Activated CD4-positive, alpha-beta T cell treated with anti-CD3 and anti-CD28 coated beads, Interleukin-2, amount 50 U/mL, for 1 hour (primary cell): Measurements from ENCODE around the gene BICC1.

ENCODE experiments used
- DNase-seq: peaks from one replicate; pipeline ENCODE4 v3.0.0-alpha.2; 2020

Gene BICC1

GRCh38 chr10:58785354-58785753, 272.7 kb downstream of the BICC1 start:
- DNase-seq: no peak

DNA sequence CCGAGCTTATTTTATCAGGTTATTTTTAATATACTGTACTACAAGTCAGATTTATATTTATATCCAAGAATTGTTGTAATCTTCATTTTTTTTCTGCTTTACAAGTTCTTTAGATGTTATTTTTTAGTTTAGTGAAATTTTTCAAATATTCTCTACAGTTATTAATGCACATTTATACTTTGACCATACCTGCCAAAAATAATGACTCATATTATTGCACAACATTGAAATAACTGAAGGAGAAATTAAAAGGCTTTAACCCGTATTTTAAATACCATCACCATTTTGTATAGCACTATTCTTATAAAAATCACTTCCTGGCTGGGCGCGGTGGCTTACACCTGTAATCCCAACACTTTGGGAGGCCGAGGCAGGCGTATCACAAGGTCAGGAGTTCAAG, 278.5 kb downstream of the BICC1 start:
- no peak for DNase-seq

- no peak for DNase-seq
Observed at GRCh38 chr10:58795560-58795959, 282.9 kb downstream of the BICC1 start.

GRCh38 chr10:58796242-58796641, 283.6 kb downstream of the BICC1 start:
- no peak for DNase-seq

DNA sequence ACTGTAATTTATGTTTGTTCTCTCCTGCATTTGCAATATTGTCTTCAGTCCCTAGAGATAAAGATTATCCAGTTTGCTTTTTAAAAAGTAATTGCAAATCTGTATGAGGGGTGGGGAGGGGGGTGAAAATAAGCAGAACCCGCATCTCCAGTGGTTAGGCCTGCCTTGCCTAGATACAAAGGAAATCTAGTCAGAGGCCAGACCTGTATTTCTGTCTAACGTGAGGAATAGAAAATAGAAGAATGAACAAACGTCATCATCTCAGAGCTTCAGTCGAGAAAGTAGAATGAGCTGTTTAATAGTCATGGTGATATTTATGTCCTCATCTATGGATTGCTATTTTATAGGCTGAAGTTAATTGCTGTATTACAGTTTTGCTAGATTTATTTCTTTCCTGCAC, 284.2 kb downstream of the BICC1 start:
- DNase-seq: no peak

GRCh38 chr10:58797356-58797755, 284.7 kb downstream of the BICC1 start:
- no peak for DNase-seq

DNA sequence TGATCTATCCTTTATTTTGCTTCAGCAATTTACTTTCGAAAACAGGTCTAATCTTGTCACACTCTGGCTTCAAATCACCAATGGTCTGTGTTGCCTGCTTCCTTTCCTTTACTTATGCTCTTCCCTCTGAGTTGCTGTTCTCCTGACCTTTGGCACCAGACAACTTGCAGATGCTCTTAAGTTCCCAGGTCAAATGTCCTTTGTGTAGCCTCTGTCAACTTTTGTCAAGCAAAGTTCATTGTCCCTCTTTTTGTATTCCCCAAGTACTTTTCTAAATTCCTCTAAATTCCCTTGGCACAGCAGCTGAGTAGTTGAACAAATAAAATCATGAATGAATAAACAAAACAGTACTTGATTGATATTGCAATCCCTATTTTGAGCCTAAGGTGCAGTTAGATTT, 289.4 kb downstream of the BICC1 start:
- DNase-seq: no peak

GRCh38 chr10:58806323-58806722, 293.7 kb downstream of the BICC1 start:
- DNase-seq: no peak

DNA sequence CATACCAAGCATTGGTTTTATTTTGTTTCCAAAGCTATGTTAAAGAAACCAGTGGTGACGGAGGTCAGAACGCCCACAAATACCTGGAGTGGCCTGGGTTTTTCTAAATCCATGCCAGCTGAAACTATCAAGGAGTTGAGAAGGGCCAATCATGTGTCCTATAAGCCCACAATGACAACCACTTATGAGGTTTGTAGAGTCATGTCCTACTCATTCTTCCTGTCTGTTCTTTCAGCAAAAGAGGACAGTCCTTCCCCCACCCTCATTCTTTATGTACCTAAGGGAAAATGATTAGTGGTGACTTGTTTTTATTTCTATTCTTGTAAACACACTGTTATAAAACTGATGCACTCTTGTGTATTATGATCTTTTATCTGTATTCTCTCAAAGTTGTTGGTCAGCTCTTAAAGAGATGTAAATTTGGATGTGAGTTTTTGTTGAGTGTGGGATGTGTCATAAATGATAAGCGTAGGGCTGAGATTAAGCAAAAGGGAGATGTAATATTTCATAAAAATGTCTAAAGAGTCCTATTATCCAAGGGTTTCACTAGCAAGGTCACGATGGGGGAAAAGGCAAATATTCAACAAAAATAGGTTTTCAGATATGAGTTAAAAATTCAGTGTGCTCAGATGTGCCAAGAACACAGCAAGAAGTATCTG, 294.4 kb downstream of the BICC1 start:
- no peak for DNase-seq

DNA sequence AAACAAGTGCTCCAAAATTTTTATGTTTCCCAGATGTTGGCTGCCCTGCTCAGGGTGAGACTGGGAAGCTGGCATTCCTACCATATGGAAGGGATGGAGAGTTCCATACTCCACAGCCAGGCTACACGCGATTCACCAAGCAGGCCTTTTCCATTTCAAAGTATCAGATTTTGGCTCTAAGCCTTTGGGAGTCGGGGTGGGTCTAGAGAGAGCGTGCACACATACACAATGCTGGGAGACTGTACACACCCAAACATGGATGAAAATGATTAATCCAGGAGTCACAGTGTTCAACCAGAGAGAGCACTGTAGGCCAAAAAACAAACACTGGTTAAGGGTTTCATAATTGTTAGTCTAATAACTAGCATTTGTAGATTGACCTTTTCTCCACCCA, 295.0 kb downstream of the BICC1 start:
- DNase-seq: no peak

DNA sequence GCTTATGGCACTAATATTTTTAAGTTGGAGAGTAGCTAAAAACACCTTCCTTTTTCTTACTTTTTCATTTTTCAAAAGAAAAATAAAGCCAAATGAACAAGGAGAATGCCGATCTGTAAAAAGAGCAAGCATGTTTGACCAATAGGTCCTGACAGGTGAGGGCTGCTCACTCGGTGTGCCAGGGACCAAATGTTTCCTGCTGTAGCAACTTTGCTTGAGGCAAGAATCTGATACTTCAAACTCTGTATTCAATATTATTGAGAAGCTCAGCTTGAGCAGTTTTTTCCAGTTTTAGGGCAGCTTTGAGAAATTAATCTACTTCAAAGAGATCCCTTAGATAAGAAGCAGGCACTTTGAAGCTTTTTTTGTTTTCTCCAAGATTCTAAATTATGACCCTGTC, 298.1 kb downstream of the BICC1 start:
- no peak for DNase-seq

- DNase-seq: no peak
Observed at GRCh38 chr10:58813573-58813972, 300.9 kb downstream of the BICC1 start.

DNA sequence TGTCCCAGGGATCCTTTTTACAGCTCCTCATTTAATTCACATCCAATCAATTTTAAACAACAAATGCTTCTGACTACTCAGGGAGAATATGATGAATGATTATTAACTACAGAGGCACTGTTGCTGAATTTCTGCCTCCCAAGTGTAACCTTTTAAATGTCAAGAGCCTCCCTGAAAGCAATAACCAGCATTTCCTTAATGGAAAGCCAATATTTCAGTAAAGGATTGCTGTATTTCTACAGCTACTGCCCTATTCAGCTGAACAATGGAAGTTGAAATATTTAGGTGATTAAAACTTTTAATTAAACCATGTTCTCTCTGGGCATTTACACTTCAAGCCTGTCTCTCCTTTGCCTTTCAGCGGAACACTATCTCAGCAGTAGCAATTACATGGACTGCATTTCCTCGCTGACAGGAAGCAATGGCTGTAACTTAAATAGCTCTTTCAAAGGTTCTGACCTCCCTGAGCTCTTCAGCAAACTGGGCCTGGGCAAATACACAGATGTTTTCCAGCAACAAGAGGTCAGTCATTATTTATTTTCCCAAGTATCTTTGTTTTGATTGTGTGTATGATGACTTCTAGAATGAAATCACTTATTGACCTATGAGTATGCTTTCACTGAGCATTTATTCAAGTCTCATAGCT, 304.7 kb downstream of the BICC1 start:
- DNase-seq: no peak

DNA sequence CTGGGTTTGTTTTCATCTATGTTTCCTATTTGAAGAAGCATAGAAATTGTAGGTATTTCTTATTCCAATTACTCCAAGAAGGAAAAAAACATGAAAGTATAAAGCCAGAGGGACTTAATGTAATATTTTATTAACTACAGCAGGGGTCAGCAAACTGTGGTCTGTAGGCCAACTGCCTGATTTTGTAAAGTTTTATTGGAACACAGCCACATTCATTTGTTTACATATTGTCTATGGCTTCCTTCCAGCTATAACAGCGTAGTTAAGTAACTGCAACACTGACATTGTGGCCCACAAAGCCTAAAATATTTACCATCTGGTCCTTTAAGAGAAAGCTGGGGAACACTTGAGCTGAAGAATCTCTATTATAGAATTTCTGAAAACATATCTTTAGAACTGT, 306.2 kb downstream of the BICC1 start:
- DNase-seq: no peak

- DNase-seq: no peak
Observed at GRCh38 chr10:58820386-58820785, 307.7 kb downstream of the BICC1 start.

GRCh38 chr10:58820861-58821751, 308.4 kb downstream of the BICC1 start:
- no peak for DNase-seq

GRCh38 chr10:58821752-58822056, 309.0 kb downstream of the BICC1 start:
- DNase-seq: no peak

GRCh38 chr10:58823983-58824382, 311.3 kb downstream of the BICC1 start:
- no peak for DNase-seq

GRCh38 chr10:58824396-58824795, 311.7 kb downstream of the BICC1 start:
- no peak for DNase-seq

DNA sequence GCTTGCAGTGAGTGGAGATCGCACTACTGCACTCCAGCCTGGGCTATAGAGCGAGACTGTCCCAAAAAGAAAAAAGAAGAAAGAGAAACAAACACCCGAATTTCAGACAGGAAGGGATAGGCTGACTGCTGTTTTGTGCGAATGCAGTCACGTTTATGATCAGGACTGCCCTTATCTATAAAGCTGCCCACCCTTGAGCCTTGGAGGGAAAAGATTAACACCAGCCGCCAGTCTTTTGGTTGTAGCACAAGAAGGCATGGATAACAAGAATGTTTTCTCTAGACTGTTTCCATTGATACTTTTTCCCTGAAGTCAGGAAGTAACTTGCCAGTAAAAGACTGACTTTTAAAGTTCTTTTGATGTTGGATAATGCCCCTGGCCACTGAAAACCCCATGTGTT, 314.0 kb downstream of the BICC1 start:
- DNase-seq: no peak

DNA sequence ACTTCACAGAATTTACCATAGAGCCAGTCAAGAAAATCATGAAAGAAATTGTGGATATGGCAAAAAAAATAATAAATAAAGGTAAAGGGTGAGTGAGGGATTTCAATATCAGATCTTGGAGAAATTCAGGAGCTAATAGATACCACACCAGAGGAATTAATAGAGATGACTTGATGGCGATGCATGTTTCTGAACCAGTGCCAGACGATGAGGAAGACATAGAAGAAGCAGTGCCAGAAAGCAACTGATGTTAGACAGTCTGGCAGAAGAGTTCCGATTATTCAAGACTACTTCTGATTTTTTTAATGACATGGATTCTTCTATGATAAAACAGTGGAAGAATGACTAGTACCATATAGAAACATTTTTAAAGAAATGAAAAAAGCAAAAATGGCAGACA, 314.7 kb downstream of the BICC1 start:
- DNase-seq: no peak

- DNase-seq: no peak
Observed at GRCh38 chr10:58829839-58830238, 317.2 kb downstream of the BICC1 start.

DNA sequence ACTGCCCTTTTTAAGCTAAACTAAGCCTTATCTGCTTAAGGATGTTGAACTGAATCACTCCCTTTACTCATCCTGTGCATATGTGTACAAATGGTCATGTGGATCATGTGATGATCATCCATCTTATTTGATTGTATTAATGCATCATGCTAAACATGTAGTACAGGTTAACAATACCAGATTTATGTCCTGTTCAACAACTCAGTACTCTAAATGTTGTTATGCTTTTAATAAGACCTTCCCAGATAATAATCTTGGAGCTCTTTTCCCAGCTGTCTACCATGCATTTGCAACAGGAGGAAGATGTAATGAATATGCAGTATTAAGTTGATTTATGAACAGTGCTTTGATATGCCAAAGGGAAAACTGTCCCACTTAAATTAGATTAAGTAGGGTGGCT, 318.0 kb downstream of the BICC1 start:
- no peak for DNase-seq
